GM23338 (cell line): ENCODE results near the gene MYH4. TPM values are rescaled to one million over a fixed set of nuclear protein-coding genes. Genes with fewer than 3 reads are reported as not detected.

Experiments
- ATAC-seq: fragments of 200-7000 bp; cut with Tn5 transposase; 3 replicates; pipeline ENCODE4 v1.9.1; 2020
- DNase-seq: peaks from one replicate; pipeline ENCODE4 v3.0.0-alpha.2; 2015; ENCODE audit warnings: low spot score
- H2AFZ ChIP-seq: fragments of 200-600 bp; sonication (generic); 2 replicates; pipeline ENCODE4 v1.8.0; 2016; ENCODE audit warnings: antibody characterized with exemption, mild to moderate bottlenecking, moderate library complexity
- H3F3A ChIP-seq: fragments of 200-600 bp; sonication (generic); replicated peaks from 2 replicates; pipeline ENCODE4 v1.8.0; 2017; ENCODE audit warnings: antibody characterized with exemption, mixed run types, low read depth
- H3K27ac ChIP-seq: fragments of 200-600 bp; sonication (generic); 2 replicates; pipeline ENCODE4 v1.6.1; 2016; ENCODE audit warnings: low read depth
- H3K27me3 ChIP-seq: fragments of 200-600 bp; sonication (generic); 2 replicates; pipeline ENCODE4 v1.8.0; 2016; ENCODE audit warnings: mild to moderate bottlenecking, mixed run types, moderate library complexity; ENCODE audit not compliant: insufficient read depth
- H3K36me3 ChIP-seq: fragments of 200-600 bp; sonication (generic); 2 replicates; pipeline ENCODE4 v1.8.0; 2016; ENCODE audit warnings: mild to moderate bottlenecking; ENCODE audit not compliant: insufficient read depth
- H3K4me1 ChIP-seq: fragments of 200-600 bp; sonication (generic); 2 replicates; pipeline ENCODE4 v1.8.0; 2016; ENCODE audit warnings: mild to moderate bottlenecking, moderate library complexity; ENCODE audit not compliant: insufficient read depth
- H3K4me2 ChIP-seq: fragments of 200-600 bp; sonication (generic); 2 replicates; pipeline ENCODE4 v1.7.1; 2017; ENCODE audit warnings: mixed run types
- H3K4me3 ChIP-seq: fragments of 200-600 bp; sonication (generic); 2 replicates; pipeline ENCODE4 v1.6.1; 2016; ENCODE audit warnings: mixed run types
- H3K79me2 ChIP-seq: fragments of 200-600 bp; sonication (generic); replicated peaks from 2 replicates; pipeline ENCODE4 v1.8.0; 2017; ENCODE audit warnings: mild to moderate bottlenecking; ENCODE audit not compliant: insufficient read depth
- H3K9me2 ChIP-seq: fragments of 200-600 bp; sonication (generic); 2 replicates; pipeline ENCODE4 v1.8.0; 2017; ENCODE audit not compliant: insufficient read depth
- H4K20me1 ChIP-seq: fragments of 200-600 bp; sonication (generic); replicated peaks from 2 replicates; pipeline ENCODE4 v1.8.0; 2017; ENCODE audit warnings: mild to moderate bottlenecking; ENCODE audit not compliant: insufficient read depth
- H3K27ac Mint-ChIP-seq: 2 replicates; pipeline ENCODE4 v1.8.0; 2020; ENCODE audit warnings: inconsistent platforms, mild to moderate bottlenecking, moderate library complexity, mixed read lengths
- H3K27me3 Mint-ChIP-seq: 3 replicates; pipeline ENCODE4 v1.8.0; 2022; ENCODE audit warnings: low read depth, mild to moderate bottlenecking, moderate library complexity, mixed read lengths, inconsistent platforms; ENCODE audit not compliant: insufficient read depth, poor library complexity
- H3K36me3 Mint-ChIP-seq: 3 replicates; pipeline ENCODE4 v1.8.0; 2021; ENCODE audit warnings: low read depth, mild to moderate bottlenecking, inconsistent platforms, moderate library complexity, mixed read lengths
- H3K4me1 Mint-ChIP-seq: 3 replicates; pipeline ENCODE4 v1.8.0; 2020; ENCODE audit warnings: mild to moderate bottlenecking, inconsistent platforms, mixed read lengths
- H3K4me3 Mint-ChIP-seq: 3 replicates; pipeline ENCODE4 v1.8.0; 2021; ENCODE audit warnings: moderate library complexity, mild to moderate bottlenecking, inconsistent platforms, mixed read lengths
- H3K9me3 Mint-ChIP-seq: 3 replicates; pipeline ENCODE4 v1.8.0; 2020; ENCODE audit warnings: moderate library complexity, mild to moderate bottlenecking, inconsistent platforms, mixed read lengths
- EZH2phosphoT487 ChIP-seq: fragments of 200-600 bp; sonication (generic); IDR thresholded peaks from one replicate; pipeline ENCODE4 v1.8.1; 2018; ENCODE audit warnings: antibody characterized with exemption; ENCODE audit not compliant: unreplicated experiment
- POLR2AphosphoS5 ChIP-seq: IDR thresholded peaks from 2 replicates; pipeline ENCODE4 v1.6.1; 2016; ENCODE audit warnings: antibody characterized with exemption, low read depth
- STAT1 ChIP-seq: IDR thresholded peaks from one replicate; pipeline ENCODE4 v1.6.1; 2016; ENCODE audit warnings: antibody characterized with exemption; ENCODE audit not compliant: unreplicated experiment
- ZNF114 ChIP-seq: fragments of 250-450 bp; sonication (Bioruptor Pico); IDR thresholded peaks from 2 replicates; pipeline ENCODE4 v1.5.0; 2020; ENCODE audit warnings: mild to moderate bottlenecking, moderate library complexity
- polyA plus RNA-seq: library from polyadenylated mRNA; unstranded; fragments of >200 nt; fragmentation: Nextera tagmentation; extraction: Ambion mirVana; gene quantifications from 2 replicates; pipeline ENCODE4 v1.2.1, GENCODE V29; 2016
- total RNA-seq: library from RNA; depleted of rRNA; stranded (reverse); fragments of >200 nt; shearing (Covaris generic); gene quantifications from 2 replicates; pipeline ENCODE4 v1.2.3, GENCODE V29; 2014
- TF ChIP-seq, protein P1 (sequence below): fragments of 250-450 bp; sonication (Bioruptor Pico); IDR thresholded peaks from 2 replicates; pipeline ENCODE4 v1.5.0; 2020; ENCODE audit warnings: mild to moderate bottlenecking, moderate library complexity
- TF ChIP-seq, protein P2 (sequence below): IDR thresholded peaks from 2 replicates; pipeline ENCODE4 v1.6.1; 2016; ENCODE audit warnings: antibody characterized with exemption

The MYH4 gene
- total and polyA plus RNA-seq, 2 experiments from 2014 or later = not detected

GRCh38 chr17:10429421-10430045 is 39.8 kb downstream of the MYH4 start (continued):
- TF ChIP-seq, protein P1, sequence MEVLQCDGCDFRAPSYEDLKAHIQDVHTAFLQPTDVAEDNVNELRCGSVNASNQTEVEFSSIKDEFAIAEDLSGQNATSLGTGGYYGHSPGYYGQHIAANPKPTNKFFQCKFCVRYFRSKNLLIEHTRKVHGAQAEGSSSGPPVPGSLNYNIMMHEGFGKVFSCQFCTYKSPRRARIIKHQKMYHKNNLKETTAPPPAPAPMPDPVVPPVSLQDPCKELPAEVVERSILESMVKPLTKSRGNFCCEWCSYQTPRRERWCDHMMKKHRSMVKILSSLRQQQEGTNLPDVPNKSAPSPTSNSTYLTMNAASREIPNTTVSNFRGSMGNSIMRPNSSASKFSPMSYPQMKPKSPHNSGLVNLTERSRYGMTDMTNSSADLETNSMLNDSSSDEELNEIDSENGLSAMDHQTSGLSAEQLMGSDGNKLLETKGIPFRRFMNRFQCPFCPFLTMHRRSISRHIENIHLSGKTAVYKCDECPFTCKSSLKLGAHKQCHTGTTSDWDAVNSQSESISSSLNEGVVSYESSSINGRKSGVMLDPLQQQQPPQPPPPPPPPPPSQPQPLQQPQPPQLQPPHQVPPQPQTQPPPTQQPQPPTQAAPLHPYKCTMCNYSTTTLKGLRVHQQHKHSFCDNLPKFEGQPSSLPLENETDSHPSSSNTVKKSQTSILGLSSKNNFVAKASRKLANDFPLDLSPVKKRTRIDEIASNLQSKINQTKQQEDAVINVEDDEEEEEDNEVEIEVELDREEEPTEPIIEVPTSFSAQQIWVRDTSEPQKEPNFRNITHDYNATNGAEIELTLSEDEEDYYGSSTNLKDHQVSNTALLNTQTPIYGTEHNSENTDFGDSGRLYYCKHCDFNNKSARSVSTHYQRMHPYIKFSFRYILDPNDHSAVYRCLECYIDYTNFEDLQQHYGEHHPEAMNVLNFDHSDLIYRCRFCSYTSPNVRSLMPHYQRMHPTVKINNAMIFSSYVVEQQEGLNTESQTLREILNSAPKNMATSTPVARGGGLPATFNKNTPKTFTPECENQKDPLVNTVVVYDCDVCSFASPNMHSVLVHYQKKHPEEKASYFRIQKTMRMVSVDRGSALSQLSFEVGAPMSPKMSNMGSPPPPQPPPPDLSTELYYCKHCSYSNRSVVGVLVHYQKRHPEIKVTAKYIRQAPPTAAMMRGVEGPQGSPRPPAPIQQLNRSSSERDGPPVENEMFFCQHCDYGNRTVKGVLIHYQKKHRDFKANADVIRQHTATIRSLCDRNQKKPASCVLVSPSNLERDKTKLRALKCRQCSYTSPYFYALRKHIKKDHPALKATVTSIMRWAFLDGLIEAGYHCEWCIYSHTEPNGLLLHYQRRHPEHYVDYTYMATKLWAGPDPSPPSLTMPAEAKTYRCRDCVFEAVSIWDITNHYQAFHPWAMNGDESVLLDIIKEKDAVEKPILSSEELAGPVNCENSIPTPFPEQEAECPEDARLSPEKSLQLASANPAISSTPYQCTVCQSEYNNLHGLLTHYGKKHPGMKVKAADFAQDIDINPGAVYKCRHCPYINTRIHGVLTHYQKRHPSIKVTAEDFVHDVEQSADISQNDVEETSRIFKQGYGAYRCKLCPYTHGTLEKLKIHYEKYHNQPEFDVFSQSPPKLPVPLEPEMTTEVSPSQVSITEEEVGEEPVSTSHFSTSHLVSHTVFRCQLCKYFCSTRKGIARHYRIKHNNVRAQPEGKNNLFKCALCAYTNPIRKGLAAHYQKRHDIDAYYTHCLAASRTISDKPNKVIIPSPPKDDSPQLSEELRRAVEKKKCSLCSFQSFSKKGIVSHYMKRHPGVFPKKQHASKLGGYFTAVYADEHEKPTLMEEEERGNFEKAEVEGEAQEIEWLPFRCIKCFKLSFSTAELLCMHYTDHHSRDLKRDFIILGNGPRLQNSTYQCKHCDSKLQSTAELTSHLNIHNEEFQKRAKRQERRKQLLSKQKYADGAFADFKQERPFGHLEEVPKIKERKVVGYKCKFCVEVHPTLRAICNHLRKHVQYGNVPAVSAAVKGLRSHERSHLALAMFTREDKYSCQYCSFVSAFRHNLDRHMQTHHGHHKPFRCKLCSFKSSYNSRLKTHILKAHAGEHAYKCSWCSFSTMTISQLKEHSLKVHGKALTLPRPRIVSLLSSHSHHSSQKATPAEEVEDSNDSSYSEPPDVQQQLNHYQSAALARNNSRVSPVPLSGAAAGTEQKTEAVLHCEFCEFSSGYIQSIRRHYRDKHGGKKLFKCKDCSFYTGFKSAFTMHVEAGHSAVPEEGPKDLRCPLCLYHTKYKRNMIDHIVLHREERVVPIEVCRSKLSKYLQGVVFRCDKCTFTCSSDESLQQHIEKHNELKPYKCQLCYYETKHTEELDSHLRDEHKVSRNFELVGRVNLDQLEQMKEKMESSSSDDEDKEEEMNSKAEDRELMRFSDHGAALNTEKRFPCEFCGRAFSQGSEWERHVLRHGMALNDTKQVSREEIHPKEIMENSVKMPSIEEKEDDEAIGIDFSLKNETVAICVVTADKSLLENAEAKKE = no peak
- no peak for TF ChIP-seq POLR2AphosphoS5

GRCh38 chr17:10428781-10429180 is 40.6 kb downstream of the MYH4 start:
- H3K27me3 Mint-ChIP-seq = no peaks in the 10 kb centered on the region
- no peak for TF ChIP-seq POLR2AphosphoS5
- no peak for TF ChIP-seq ZNF114 (CRISPR knock-in tag)
- TF ChIP-seq, protein P1 = no peak
- no peak for TF ChIP-seq EZH2phosphoT487
- no peak for TF ChIP-seq STAT1
- TF ChIP-seq, protein P2, sequence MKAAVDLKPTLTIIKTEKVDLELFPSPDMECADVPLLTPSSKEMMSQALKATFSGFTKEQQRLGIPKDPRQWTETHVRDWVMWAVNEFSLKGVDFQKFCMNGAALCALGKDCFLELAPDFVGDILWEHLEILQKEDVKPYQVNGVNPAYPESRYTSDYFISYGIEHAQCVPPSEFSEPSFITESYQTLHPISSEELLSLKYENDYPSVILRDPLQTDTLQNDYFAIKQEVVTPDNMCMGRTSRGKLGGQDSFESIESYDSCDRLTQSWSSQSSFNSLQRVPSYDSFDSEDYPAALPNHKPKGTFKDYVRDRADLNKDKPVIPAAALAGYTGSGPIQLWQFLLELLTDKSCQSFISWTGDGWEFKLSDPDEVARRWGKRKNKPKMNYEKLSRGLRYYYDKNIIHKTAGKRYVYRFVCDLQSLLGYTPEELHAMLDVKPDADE = no peak

More at GRCh38 chr17:10428781-10429180, 40.6 kb downstream of the MYH4 start:
- ATAC-seq (no peak), DNase-seq (no peak)
- no peaks in the 10 kb centered on the region for H3K9me2 ChIP-seq
- H3K79me2 ChIP-seq = no peaks in the 10 kb centered on the region
- H3F3A ChIP-seq = no peaks in the 10 kb centered on the region
- no peak overlapping the region for H3K4me2 ChIP-seq
- no peak overlapping the region for H3K4me3 ChIP-seq
- no peaks in the 10 kb centered on the region for H3K4me1 ChIP-seq
- Mint-ChIP-seq H3K4me1 (peaks cover 4% of the 10 kb centered on the region; the same call in 2 of the 3 replicates), H3K36me3 (no peaks in the 10 kb centered on the region), H3K4me3 (no peak overlapping the region), H3K9me3 (no peaks in the 10 kb centered on the region), H3K27ac (no peak overlapping the region)
- H4K20me1 ChIP-seq = no peaks in the 10 kb centered on the region
- no peaks in the 10 kb centered on the region for H3K36me3 ChIP-seq
- no peak overlapping the region for H2AFZ ChIP-seq
- H3K27ac ChIP-seq = no peak overlapping the region
- H3K27me3 ChIP-seq = no peaks in the 10 kb centered on the region
